ENCODE data around the gene SLC24A3.

DNA sequence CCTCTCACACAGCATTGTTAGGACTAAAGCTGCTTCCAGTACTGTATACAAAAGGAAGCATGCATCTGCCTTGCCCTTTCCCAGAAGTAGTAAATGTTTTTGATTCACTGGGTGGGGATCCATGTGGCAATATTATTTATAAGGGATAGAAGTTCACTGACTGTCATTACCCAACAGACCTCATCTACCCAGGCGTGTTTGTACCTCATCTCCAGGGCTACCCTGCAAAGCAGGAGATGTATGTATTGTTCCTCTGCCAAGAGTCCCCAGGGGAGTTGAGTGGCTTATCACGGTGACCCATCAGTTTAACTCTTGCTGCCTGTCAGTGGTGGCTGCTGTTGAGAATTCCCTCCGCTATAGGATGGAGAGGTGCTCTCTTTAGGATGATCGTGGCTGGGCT is 42.5 kb downstream of the SLC24A3 start:
- TF ChIP-seq, protein P1, sequence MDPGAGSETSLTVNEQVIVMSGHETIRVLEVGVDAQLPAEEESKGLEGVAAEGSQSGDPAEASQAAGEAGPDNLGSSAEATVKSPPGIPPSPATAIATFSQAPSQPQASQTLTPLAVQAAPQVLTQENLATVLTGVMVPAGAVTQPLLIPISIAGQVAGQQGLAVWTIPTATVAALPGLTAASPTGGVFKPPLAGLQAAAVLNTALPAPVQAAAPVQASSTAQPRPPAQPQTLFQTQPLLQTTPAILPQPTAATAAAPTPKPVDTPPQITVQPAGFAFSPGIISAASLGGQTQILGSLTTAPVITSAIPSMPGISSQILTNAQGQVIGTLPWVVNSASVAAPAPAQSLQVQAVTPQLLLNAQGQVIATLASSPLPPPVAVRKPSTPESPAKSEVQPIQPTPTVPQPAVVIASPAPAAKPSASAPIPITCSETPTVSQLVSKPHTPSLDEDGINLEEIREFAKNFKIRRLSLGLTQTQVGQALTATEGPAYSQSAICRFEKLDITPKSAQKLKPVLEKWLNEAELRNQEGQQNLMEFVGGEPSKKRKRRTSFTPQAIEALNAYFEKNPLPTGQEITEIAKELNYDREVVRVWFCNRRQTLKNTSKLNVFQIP (CRISPR knock-in tag; IDR thresholded peaks at IDR 0.05; ENCODE audit: borderline replicate concordance, low read depth) = no peak
- no peak for TF ChIP-seq GLIS3 (CRISPR knock-in tag; IDR thresholded peaks at IDR 0.05)
- TF ChIP-seq ISL1 (CRISPR knock-in tag; IDR thresholded peaks at IDR 0.05) = no peak
- TF ChIP-seq, protein P2, sequence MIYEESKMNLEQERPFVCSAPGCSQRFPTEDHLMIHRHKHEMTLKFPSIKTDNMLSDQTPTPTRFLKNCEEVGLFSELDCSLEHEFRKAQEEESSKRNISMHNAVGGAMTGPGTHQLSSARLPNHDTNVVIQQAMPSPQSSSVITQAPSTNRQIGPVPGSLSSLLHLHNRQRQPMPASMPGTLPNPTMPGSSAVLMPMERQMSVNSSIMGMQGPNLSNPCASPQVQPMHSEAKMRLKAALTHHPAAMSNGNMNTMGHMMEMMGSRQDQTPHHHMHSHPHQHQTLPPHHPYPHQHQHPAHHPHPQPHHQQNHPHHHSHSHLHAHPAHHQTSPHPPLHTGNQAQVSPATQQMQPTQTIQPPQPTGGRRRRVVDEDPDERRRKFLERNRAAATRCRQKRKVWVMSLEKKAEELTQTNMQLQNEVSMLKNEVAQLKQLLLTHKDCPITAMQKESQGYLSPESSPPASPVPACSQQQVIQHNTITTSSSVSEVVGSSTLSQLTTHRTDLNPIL (CRISPR knock-in tag; IDR thresholded peaks at IDR 0.05; ENCODE audit: low read depth) = no peak
- no peak for TF ChIP-seq ARNTL (CRISPR knock-in tag; IDR thresholded peaks at IDR 0.05; ENCODE audit: borderline replicate concordance, low read depth)
